ENCODE data around the gene SKI. TPM values are rescaled to one million over a fixed set of nuclear protein-coding genes. Genes with fewer than 3 reads are reported as not detected.

SKI gene
- total and polyA plus RNA-seq, 2 of the 8 experiments (the other 6 are each of a cell fraction or from before 2014, with no cell fraction given) = 8.3 to 87.6 TPM

DNA sequence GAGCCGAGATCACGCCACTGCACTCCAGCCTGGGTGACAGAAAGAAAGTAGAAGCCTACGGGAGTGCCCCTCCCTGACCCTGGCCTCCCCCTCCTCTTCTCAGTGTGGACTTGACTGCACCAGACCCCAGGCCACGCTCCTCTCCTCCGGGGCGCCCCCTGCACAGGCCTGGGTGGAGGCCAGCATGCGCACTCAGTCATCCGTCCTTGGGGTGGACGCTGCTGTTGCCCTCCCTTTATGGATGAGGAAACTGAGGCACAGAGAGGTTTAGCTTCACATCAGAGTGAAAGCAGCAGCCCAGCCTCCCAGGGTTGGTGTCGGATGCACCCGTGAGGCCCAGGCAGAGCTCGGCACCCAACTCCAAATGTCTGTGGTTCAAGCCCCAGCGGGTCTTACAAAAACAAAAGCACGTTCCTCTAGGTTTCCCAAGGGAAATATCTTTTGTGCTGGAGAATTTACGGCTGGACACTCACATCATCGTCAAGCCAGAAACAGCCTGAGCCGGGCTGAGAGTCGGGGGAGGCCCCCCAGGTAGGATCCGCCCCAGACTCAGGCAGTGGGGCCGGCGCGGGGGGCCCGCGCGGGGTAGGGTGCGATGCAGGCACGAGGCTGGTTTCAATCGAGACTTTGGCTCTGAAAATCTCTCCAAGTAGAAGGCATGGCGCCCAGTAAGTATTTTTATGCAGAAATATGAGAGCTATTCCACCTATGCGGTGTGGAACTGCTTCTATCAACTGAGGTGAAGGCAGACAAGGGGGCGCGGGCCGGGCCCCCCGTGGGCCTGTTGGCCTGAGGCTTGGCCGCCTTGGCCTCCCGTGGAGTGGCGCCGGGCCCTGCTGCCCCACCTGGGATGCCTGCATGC, 126.6 kb downstream of the SKI start (continued):
- TF ChIP-seq RBBP5 (IDR thresholded peaks at IDR 0.05; ENCODE audit: borderline replicate concordance, low read depth, low read length) (no peak), SP4 (IDR thresholded peaks at IDR 0.05; ENCODE audit: low read length) (no peak), POLR2AphosphoS5 (IDR thresholded peaks at IDR 0.05; ENCODE audit: low read depth, low read length) (no peak)
- TF ChIP-seq, protein P1, sequence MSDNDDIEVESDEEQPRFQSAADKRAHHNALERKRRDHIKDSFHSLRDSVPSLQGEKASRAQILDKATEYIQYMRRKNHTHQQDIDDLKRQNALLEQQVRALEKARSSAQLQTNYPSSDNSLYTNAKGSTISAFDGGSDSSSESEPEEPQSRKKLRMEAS (IDR thresholded peaks at IDR 0.05) = no peak
- TF ChIP-seq, protein P2, sequence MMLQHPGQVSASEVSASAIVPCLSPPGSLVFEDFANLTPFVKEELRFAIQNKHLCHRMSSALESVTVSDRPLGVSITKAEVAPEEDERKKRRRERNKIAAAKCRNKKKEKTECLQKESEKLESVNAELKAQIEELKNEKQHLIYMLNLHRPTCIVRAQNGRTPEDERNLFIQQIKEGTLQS (IDR thresholded peaks at IDR 0.05; ENCODE audit: insufficient read depth, low read depth, low read length) = no peak

Data from H1 (cell line).